ENCODE data around the gene CAPN15. TPM values are rescaled to one million over a fixed set of nuclear protein-coding genes. Genes with fewer than 3 reads are reported as not detected.

The CAPN15 gene
- polyA plus RNA-seq, 2 of the 4 experiments (the other 2 are of a cell fraction), result 11.4 to 33.3 TPM

DNA sequence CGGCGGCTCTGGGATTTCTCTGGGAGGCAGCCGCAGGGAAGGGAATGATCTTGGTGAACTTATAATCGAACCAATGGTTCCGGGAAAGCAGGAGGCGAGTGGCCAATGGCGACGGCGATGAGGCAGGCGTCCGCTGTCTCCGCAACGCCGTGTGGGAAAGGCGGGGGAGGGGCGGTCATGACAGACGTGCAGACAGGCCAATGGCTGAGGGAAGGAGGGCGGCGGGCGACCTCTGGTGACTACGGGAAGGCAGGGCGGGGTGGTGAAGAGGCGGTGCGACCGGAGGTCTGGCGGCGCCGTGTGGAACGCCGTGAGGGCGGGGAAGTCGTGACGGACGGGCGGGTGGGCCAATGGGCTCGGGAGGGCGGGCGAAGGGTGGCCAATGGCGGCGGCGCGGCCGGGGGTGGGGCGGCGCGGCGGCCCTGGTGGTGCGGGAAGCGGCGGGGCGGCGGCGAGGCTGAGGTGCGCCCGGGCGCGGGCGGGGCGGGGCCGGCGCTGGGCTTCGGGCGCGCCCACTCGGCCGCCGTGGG, 62.2 kb downstream of the CAPN15 start, which contains the start of gene RAB40C:
Gene RAB40C (plus strand): TSS at position 409 of the 530 bp plus-strand sequence. CDS start 226 bp downstream, outside the sequence.
- H3K4me2 ChIP-seq, result peak within 1 kb of the TSS; percentile 96
- CTCF ChIA-PET, result interaction anchor here (0.8 to 3.1 kb wide), 10 partner anchors 10 to 70 kb away, joined by 3 to 14 read pairs (median 4); no protein-coding TSS in a partner anchor
- WGBS (ENCODE audit: missing lambda C conversion rate), result 0% methylated on average over 25 of the region's 67 CpGs
- TF ChIP-seq MAZ (IDR thresholded peaks at IDR 0.05; ENCODE audit: borderline replicate concordance, low read depth, low read length) (peak; percentile 24; the same call in 1 of the 2 replicates), RFX5 (IDR thresholded peaks at IDR 0.05) (peak; percentile 81; the same call in 1 of the 2 replicates), TP53 (CRISPR knock-in tag; IDR thresholded peaks at IDR 0.05) (no peak), NFE2L2 (conservative IDR thresholded peaks at IDR 0.05; ENCODE audit: low read length) (no peak), RCOR1 (IDR thresholded peaks at IDR 0.05; ENCODE audit: low read depth, low read length) (no peak), HOXB13 (CRISPR knock-in tag; IDR thresholded peaks at IDR 0.05; ENCODE audit: low read depth) (no peak), MAFK (IDR thresholded peaks at IDR 0.05; ENCODE audit: partially characterized antibody) (no peak), CHD4 (IDR thresholded peaks at IDR 0.05; ENCODE audit: borderline replicate concordance) (no peak), CHD2 (IDR thresholded peaks at IDR 0.05; ENCODE audit: low read length, partially characterized antibody) (peak; percentile 72)
- TF ChIP-seq, protein P1, sequence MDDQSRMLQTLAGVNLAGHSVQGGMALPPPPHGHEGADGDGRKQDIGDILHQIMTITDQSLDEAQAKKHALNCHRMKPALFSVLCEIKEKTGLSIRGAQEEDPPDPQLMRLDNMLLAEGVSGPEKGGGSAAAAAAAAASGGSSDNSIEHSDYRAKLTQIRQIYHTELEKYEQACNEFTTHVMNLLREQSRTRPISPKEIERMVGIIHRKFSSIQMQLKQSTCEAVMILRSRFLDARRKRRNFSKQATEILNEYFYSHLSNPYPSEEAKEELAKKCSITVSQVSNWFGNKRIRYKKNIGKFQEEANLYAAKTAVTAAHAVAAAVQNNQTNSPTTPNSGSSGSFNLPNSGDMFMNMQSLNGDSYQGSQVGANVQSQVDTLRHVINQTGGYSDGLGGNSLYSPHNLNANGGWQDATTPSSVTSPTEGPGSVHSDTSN (IDR thresholded peaks at IDR 0.05), result peak; percentile 98
- POLR2A ChIA-PET, result interaction anchor here (0.9 to 1.2 kb wide), 3 partner anchors 38 to 70 kb away, joined by 3 to 4 read pairs (median 3); partner anchors contain the start of gene METTL26
- DNase-seq (ENCODE audit: low read depth in 1 of 2, low spot score in 1 of 2) (peak; percentile 93 to 99), ATAC-seq (peak; percentile 80 to 89), FAIRE-seq (no peak)
- no peaks in the 10 kb centered on the region for H3K9me3 ChIP-seq
- H3K27ac ChIP-seq, result peak within 1 kb of the TSS; percentile 96 to 98
- peak within 1 kb of the TSS; percentile 90 for H3K4me3 ChIP-seq
- peaks cover 41% of the 10 kb centered on the region for H3K4me1 ChIP-seq

DNA sequence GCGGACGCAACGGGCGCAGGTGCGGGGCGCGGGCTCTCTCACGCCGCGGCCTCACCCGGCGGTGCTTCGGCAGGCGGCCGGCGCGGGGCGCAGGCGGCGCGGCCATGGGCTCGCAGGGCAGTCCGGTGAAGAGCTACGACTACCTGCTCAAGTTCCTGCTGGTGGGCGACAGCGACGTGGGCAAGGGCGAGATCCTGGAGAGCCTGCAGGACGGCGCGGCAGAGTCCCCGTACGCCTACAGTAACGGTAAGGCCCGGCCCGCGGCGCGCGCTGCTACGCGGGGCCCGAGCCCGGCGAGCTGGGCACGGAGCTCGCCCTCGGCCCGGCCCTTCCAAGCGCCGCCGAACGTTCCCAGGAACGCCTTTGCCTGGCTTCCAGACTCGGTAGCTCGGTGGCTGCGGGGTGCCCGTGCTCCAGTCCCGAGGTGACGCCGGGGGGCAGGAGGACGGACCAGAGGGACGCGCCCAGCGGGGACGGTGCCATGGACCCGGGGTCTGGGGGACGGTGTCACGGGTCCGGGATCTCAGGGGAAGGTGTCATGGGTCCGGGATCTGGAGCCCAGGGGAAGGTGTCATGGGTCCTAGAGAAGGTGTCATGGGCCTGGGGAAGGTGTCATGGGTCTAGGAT, 62.8 kb downstream of the CAPN15 start:
- Histone ChIP-seq H3K4me3 (peak overlapping the region; percentile 90), H3K9me3 (no peaks in the 10 kb centered on the region), H3K4me2 (peak overlapping the region; percentile 96), H3K4me1 (peaks cover 40% of the 10 kb centered on the region), H3K27ac (peak overlapping the region; percentile 80 to 93)
- ChIA-PET POLR2A (interaction anchor here (0.8 to 1.2 kb wide), 3 partner anchors 32 to 46 kb away, joined by 3 to 4 read pairs (median 4); partner anchors contain the start of gene METTL26), CTCF (interaction anchor here (0.8 to 3.1 kb wide), 11 partner anchors 10 to 72 kb away, joined by 3 to 14 read pairs (median 3); no protein-coding TSS in a partner anchor)
- FAIRE-seq (no peak), DNase-seq (ENCODE audit: low read depth in 1 of 2, low spot score in 1 of 2) (no peak), ATAC-seq (peak in 1 of 2 experiments; percentile 8; a peak in 3 of 6 replicates)
- WGBS (ENCODE audit: missing lambda C conversion rate), result 0% methylated on average over 2 of the region's 71 CpGs
- no peak for TF ChIP-seq ESRRA (IDR thresholded peaks at IDR 0.05; ENCODE audit: borderline replicate concordance, low read length)
- peak; percentile 56 for TF ChIP-seq PHF8 (IDR thresholded peaks at IDR 0.05; ENCODE audit: borderline replicate concordance, low read depth)
- no peak for TF ChIP-seq GATA3 (IDR thresholded peaks at IDR 0.05; ENCODE audit: borderline replicate concordance)
- TF ChIP-seq, protein P2, sequence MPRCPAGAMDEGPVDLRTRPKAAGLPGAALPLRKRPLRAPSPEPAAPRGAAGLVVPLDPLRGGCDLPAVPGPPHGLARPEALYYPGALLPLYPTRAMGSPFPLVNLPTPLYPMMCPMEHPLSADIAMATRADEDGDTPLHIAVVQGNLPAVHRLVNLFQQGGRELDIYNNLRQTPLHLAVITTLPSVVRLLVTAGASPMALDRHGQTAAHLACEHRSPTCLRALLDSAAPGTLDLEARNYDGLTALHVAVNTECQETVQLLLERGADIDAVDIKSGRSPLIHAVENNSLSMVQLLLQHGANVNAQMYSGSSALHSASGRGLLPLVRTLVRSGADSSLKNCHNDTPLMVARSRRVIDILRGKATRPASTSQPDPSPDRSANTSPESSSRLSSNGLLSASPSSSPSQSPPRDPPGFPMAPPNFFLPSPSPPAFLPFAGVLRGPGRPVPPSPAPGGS (IDR thresholded peaks at IDR 0.05), result 0 out of 3 replicates have a peak, but pooled peaks have one; percentile 43
- TF ChIP-seq CHD4 (IDR thresholded peaks at IDR 0.05; ENCODE audit: borderline replicate concordance), result no peak
- TF ChIP-seq SMC3 (IDR thresholded peaks at IDR 0.05), result peak; percentile 25; the same call in 1 of the 3 replicates
- TF ChIP-seq POLR2A (IDR thresholded peaks at IDR 0.05; ENCODE audit: low read length), result peak; percentile 29

DNA sequence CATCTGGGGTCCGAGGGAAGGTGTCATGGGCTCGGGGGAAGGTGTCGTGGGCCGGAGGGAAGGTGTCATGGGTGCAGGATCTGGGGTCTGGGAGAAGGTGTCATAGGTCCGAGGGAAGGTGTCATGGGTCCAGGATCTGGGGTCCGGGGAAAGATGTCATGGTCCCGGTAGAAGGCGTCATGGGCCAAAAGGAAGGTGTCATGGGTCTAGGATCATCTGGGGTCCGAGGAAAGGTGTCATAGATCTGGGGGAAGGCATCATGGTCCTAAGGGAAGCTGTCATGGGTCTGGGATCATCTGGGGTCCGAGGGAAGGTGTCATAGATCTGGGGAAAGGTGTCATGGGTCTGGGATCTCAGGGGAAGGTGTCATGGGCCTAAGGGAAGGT, 63.3 kb downstream of the CAPN15 start:
- Histone ChIP-seq H3K4me1 (peaks cover 35% of the 10 kb centered on the region), H3K4me3 (peak overlapping the region; percentile 90), H3K4me2 (peak overlapping the region; percentile 96), H3K9me3 (no peaks in the 10 kb centered on the region), H3K27ac (peak overlapping the region; percentile 80 to 93; a peak in 4 of 6 replicates)
- no peak for ATAC-seq
- no peak for DNase-seq (ENCODE audit: low read depth in 1 of 2, low spot score in 1 of 2)
- 66% methylated on average over 10 of the region's 10 CpGs for WGBS (ENCODE audit: missing lambda C conversion rate)
- no peak for TF ChIP-seq POLR2AphosphoS2 (conservative IDR thresholded peaks at IDR 0.05; ENCODE audit: low read length)
- TF ChIP-seq, protein P3, sequence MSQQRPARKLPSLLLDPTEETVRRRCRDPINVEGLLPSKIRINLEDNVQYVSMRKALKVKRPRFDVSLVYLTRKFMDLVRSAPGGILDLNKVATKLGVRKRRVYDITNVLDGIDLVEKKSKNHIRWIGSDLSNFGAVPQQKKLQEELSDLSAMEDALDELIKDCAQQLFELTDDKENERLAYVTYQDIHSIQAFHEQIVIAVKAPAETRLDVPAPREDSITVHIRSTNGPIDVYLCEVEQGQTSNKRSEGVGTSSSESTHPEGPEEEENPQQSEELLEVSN (IDR thresholded peaks at IDR 0.05; ENCODE audit: borderline replicate concordance, low read depth), result no peak
- TF ChIP-seq HDAC2 (IDR thresholded peaks at IDR 0.05), result no peak
- FAIRE-seq, result no peak
- POLR2A ChIA-PET, result interaction anchor here (0.8 to 1.2 kb wide), 3 partner anchors 31 to 46 kb away, joined by 3 to 4 read pairs (median 4); partner anchors contain the start of gene METTL26
- CTCF ChIA-PET, result interaction anchor here (0.8 to 3.1 kb wide), 10 partner anchors 10 to 71 kb away, joined by 3 to 14 read pairs (median 4); no protein-coding TSS in a partner anchor
